B cell (primary cell): ENCODE results near the gene FAM184B.

Experiments used
- CTCF ChIP-seq: fragments of 200-600 bp; IDR thresholded peaks from one replicate; pipeline ENCODE4 v1.8.0; 2022; ENCODE audit warnings: antibody characterized with exemption, mild to moderate bottlenecking
- EZH2 ChIP-seq: IDR thresholded peaks from 2 replicates; pipeline ENCODE4 v1.6.1; 2012; ENCODE audit warnings: borderline replicate concordance, low read depth, mild to moderate bottlenecking, moderate library complexity, low read length; ENCODE audit not compliant: insufficient read depth, poor library complexity, severe bottlenecking

GRCh38 chr4:17618926-17619325, 162.5 kb downstream of the FAM184B start:
- no peak for TF ChIP-seq CTCF
- no peak for TF ChIP-seq EZH2
